Measurements from ENCODE around the gene NIM1K. TPM values are rescaled to one million over a fixed set of nuclear protein-coding genes. Genes with fewer than 3 reads are reported as not detected.

The NIM1K gene
- polyA plus RNA-seq, 1 of the 3 experiments (the other 2 are of a cell fraction): 0.16 TPM

DNA sequence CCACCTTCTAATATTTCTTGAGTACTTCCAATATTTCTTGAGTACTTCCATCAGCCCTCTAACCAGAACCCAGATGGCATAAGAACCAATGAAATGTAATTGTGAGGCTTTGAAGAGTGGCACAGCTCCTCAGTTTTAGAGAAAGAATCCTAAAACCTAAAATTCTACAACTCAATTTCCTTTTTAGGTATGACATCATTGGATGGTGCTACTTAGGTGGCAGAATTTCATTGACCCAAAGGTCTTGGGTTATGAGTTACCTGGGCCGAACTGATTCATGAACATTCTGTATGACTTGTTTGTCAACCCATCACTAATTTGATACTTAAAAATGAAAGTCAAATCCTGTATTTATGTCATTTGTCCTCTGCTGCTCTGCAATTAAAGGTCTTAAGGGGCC is 108.1 kb downstream of the NIM1K start:
- Histone ChIP-seq H2AFZ (ENCODE audit: low read depth) (no peak overlapping the region), H3K9me2 (no peaks in the 10 kb centered on the region), H3K4me1 (ENCODE audit: control insufficient read depth in 1 of 2, insufficient read depth in 2 of 2, low read depth in 1 of 2, low read length in 1 of 2) (peaks cover 0 to 7% of the 10 kb centered on the region in 2 experiments; a peak in 2 of 4 replicates), H3K27me3 (ENCODE audit: insufficient read depth) (no peaks in the 10 kb centered on the region), H3K79me2 (ENCODE audit: insufficient read depth) (peaks cover 40% of the 10 kb centered on the region; the same call in 1 of the 2 replicates), H3K9me3 (no peaks in the 10 kb centered on the region), H3K27ac (ENCODE audit: low read depth in 2 of 2, low read length in 1 of 2) (no peak overlapping the region; a peak in 1 of 4 replicates), H3K4me2 (no peak overlapping the region), H4K20me1 (ENCODE audit: insufficient read depth) (0 out of 2 replicates have a peak, but pooled peaks cover 7% of the 10 kb centered on the region), H3K9ac (no peak overlapping the region), H3K4me3 (ENCODE audit: low read depth in 2 of 2, low read length in 1 of 2) (no peak overlapping the region), H3F3A (replicated peaks; ENCODE audit: insufficient read depth) (no peaks in the 10 kb centered on the region), H3K36me3 (replicated peaks in 1 of 2; ENCODE audit: control insufficient read depth in 1 of 2, insufficient read depth in 2 of 2, low read length in 1 of 2) (peaks cover 26 to 33% of the 10 kb centered on the region in 2 experiments)
- POLR2A ChIA-PET: no interaction called here
- DNase-seq: no peak
- WGBS (ENCODE audit: low lambda C conversion rate): 94% methylated on average over 1 of the region's 1 CpG
- TF ChIP-seq NFIC (IDR thresholded peaks at IDR 0.05; ENCODE audit: borderline replicate concordance): no peak
- no peak for TF ChIP-seq TCF12 (IDR thresholded peaks at IDR 0.05)
- no peak for TF ChIP-seq TAF1 (IDR thresholded peaks at IDR 0.05; ENCODE audit: borderline replicate concordance, low read depth, low read length)
- TF ChIP-seq MAX (IDR thresholded peaks at IDR 0.05; ENCODE audit: low read depth): no peak
- no peak for TF ChIP-seq CTCF (IDR thresholded peaks at IDR 0.05)
- TF ChIP-seq EZH2phosphoT487 (IDR thresholded peaks at IDR 0.05; ENCODE audit: borderline replicate concordance, low read depth): no peak
- TF ChIP-seq GATA2 (CRISPR knock-in tag; IDR thresholded peaks at IDR 0.05): no peak
- TF ChIP-seq JUND (IDR thresholded peaks at IDR 0.05): no peak
- TF ChIP-seq FOXM1 (IDR thresholded peaks at IDR 0.05; ENCODE audit: low read depth): no peak
- TF ChIP-seq RFX5 (IDR thresholded peaks at IDR 0.05; ENCODE audit: low read length): no peak
- no peak for TF ChIP-seq REST (IDR thresholded peaks at IDR 0.05; ENCODE audit: low read depth, low read length)
- no peak for TF ChIP-seq EP300 (IDR thresholded peaks at IDR 0.05; ENCODE audit: borderline replicate concordance in 1 of 2, low read depth in 1 of 2, low read length in 1 of 2)
- TF ChIP-seq, protein P1, sequence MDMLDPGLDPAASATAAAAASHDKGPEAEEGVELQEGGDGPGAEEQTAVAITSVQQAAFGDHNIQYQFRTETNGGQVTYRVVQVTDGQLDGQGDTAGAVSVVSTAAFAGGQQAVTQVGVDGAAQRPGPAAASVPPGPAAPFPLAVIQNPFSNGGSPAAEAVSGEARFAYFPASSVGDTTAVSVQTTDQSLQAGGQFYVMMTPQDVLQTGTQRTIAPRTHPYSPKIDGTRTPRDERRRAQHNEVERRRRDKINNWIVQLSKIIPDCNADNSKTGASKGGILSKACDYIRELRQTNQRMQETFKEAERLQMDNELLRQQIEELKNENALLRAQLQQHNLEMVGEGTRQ (IDR thresholded peaks at IDR 0.05; ENCODE audit: borderline replicate concordance, low read depth, low read length): no peak
- CTCF ChIA-PET: interaction anchor here (0.9 to 1.9 kb wide), 2 partner anchors 12 to 89 kb away, joined by 5 read pairs; no protein-coding TSS in a partner anchor
